NCI-H2196 treated with DMSO at 0.1 percent for 48 hours (cell line): Measurements from ENCODE around the gene NIPAL4.
"Not testable (repeated sequence)": the region's sequence is repeated elsewhere in the genome, so short reads cannot be mapped to it uniquely, and the experiment has no call there.

Experiments
- DNase-seq: peaks from one replicate; lab custom pipeline; 2025; ENCODE audit not compliant: unreplicated experiment; lab: John Stamatoyannopoulos, UW

NIPAL4 gene

DNA sequence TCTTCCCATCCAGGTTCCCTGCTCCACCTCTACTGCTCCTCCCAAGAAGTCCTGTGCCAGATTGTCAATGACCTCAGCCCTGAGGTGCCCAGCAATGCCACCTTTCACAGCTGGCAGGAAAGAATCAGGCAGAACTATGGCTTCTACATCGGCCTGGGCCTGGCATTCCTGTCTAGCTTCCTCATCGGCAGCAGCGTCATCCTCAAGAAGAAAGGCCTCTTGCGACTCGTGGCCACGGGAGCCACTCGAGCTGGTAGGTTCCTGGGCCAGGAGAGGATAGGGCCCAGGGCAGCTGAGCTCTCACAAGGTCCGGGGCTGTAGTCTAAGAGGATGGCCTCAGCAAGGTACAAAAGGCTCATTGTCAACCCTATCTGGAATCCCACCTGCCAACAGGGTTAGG lies 3.1 kb downstream of the NIPAL4 start:
- no peak for DNase-seq

GRCh38 chr5:157463621-157464518 lies 3.9 kb downstream of the NIPAL4 start:
- no peak for DNase-seq

- no peak for DNase-seq
Observed at GRCh38 chr5:157464519-157465171, 4.6 kb downstream of the NIPAL4 start.

DNA sequence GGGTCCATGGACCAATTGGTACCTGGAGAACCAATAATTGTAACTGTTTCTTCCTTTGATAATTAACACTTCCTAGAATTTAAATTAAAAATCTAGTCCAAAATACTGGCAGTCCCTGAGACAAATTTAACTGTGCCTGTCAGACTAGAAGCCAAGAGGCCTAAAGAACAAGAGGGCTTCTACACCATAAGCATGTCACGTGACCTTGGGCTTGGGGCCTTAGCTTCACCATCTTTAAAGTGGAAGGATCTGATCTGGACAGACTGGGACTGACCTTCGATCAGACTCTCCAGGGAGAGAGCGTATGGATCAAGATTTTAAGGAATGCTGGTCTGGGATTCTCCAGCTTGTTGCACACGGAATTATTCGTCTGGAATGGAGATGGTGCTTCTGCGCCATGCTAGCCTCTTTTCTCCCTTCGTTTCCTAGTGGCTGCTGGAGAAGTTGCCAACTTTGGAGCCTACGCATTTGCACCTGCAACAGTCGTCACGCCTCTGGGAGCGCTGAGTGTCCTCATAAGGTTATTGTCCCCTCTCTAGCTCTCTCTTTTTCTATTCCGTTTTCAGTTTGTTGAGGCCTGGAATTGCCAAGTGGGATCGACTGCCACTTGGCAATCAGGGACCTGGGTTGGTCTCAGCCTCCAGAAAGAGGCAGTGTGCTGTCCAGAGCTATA lies 8.4 kb downstream of the NIPAL4 start:
- DNase-seq, result no peak

- DNase-seq, result no peak
Observed at GRCh38 chr5:157469073-157469472, 9.1 kb downstream of the NIPAL4 start.

DNA sequence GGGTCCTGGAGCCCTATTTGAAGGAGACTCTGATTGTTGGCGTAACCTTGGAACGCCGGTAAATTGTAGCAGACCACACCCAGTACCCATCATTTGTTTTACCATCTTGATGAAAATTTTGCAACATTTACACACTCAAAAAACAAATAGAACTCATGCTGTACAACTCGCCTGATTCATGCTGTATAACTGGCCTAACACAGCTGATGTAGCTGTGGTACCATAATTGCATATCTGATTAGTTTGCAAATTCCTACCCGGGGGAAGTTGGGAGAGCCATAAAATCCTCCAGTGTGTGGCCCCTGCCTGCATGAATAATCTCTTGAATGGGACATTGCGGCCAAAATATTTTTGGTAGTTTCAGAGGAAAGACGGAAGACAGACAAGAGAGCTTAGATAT lies 9.7 kb downstream of the NIPAL4 start:
- DNase-seq, result no peak

GRCh38 chr5:157470631-157471030 lies 10.6 kb downstream of the NIPAL4 start:
- no peak for DNase-seq

GRCh38 chr5:157471709-157472108 lies 11.7 kb downstream of the NIPAL4 start:
- no peak for DNase-seq

- no peak for DNase-seq
Observed at GRCh38 chr5:157473383-157474320, 13.6 kb downstream of the NIPAL4 start.

- DNase-seq, result no peak
Observed at GRCh38 chr5:157475432-157475831, 15.4 kb downstream of the NIPAL4 start.

GRCh38 chr5:157476702-157477408 lies 16.8 kb downstream of the NIPAL4 start:
- DNase-seq, result peak; percentile 54

- no peak for DNase-seq
Observed at GRCh38 chr5:157477814-157478494, 17.9 kb downstream of the NIPAL4 start.

DNA sequence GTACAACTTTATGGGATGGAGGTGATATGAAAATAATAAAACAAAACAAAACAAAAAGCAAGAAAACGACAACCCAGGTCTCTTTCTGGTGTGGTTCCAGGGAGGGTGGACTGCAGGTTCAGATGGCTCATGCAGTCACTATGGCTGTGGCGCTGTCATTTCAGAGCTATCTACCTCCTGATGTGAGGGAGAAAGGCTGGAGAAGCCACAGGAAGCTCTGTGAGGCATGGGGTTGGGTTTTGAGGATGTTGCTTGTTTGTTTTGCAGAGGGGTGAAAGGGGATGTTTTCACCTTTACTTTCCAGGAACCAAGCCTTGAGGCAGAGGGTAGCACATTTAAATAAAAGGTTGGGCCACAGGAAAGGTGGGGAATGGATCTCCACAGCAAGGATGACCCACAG lies 18.7 kb downstream of the NIPAL4 start:
- no peak for DNase-seq

- DNase-seq, result no peak
Observed at GRCh38 chr5:157479166-157479565, 19.2 kb downstream of the NIPAL4 start.

DNA sequence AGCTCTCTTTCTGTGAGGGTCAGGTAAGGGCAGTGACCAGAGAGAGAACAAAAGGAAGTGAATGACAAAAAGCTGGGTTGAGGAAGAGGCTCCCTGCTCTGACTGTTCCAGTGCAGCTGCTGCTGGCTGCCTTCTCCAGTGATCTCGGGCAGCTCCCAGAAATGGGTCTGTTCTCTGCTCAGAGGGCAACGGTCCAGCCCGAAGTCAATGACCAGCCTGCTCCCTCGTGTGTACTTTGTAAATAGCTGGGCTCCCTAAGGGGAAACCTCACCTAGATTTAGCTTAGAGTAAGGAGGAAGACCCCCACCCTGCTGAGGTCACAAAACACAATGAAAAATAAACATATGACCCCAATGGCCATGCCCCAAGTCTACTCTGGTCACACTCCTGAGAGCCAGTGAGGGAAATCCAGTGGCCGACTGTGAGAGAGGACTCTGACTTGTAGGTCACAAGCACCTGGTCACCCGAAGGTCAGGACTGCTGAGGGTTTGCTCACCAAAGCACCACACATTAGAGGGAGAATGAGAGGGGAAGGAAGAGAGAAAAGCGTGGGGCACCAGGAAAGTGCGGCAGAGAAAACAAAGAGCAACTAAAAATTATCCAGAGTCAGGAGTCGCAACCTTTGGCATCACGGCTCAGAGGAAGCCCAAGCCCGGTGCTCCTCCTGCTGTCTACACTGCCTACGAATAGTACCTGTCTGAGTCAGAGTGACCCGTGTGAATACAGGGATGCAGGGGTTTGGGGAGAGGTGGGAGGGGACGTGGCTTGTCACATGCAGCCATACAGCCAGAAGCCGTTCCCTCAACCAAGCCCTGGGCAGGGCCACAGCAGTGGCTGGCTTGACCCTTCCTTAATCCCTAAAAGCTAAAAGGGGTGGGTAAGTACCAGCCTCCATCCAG lies 19.8 kb downstream of the NIPAL4 start:
- DNase-seq, result no peak

DNA sequence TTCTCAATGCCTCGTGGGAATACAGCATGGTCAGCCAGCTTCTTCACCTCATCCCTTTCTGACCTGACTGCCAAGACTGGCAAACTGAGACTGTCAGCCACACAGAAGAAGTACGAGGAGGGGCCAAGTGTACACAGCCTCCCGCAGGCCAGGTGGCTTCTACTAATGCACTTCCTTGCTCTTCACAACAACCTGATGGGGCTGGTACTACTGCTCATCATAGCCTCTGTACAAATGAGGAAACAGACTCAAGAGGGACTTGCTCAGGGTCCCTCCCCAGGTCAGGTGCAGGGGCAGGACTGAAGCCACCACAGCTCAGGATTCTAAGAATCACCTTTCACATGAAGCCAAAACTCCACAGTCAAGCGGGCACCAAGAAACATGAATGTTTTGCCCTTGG lies 21.3 kb downstream of the NIPAL4 start:
- DNase-seq, result no peak

GRCh38 chr5:157481666-157482065 lies 21.7 kb downstream of the NIPAL4 start:
- DNase-seq, result no peak

DNA sequence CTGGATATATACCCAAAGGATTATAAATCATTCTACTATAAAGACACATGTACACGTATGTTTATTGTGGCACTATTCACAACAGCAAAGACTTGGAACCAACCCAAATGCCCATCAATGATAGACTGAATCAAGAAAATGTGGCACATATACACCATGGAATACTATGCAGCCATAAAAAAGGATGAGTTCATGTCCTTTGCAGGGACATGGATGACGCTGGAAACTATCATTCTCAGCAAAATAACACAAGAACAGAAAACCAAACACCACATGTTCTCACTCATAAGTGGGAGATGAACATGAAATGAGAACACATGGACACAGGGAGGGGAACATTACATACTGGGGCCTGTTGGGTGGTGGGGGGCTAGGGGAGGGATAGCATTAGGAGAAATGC lies 22.7 kb downstream of the NIPAL4 start:
- DNase-seq, result not testable (repeated sequence)

GRCh38 chr5:157484768-157485167 lies 24.8 kb downstream of the NIPAL4 start:
- DNase-seq, result no peak
